Right lobe of liver (tissue), 6 donors: Measurements from ENCODE around the gene LRFN2. TPM values are rescaled to one million over a fixed set of nuclear protein-coding genes. Genes with fewer than 3 reads are reported as not detected.

Source experiments
- ATAC-seq, 4 donors: fragments of 200-7000 bp; cut with Tn5 transposase; one replicate each; pipeline ENCODE4 v1.9.1; 2020; ENCODE audit warnings: mild to moderate bottlenecking in 4 of 4, moderate library complexity in 4 of 4
- DNase-seq, 3 donors: peaks; one replicate each; pipeline ENCODE4 v3.0.0-alpha.2; 2020
- H3K27ac ChIP-seq, 3 donors: fragments of 200-600 bp; one replicate each; pipeline ENCODE4 v1.8.0; 2022
- H3K27me3 ChIP-seq, 2 donors: fragments of 200-600 bp; one replicate each; pipeline ENCODE4 v1.8.0; 2022
- H3K36me3 ChIP-seq, 4 donors: fragments of 200-600 bp; sonication (generic) in 1 of 4; one replicate each; pipeline versions ENCODE4 v1.5.1 to v1.8.0; 2017 to 2022; ENCODE audit warnings: control low read depth in 1 of 4
- H3K4me1 ChIP-seq, 4 donors: fragments of 200-600 bp; sonication (generic) in 1 of 4; one replicate each; pipeline versions ENCODE4 v1.5.1 to v1.8.0; 2017 to 2022; ENCODE audit warnings: control low read depth in 1 of 4
- H3K4me3 ChIP-seq, 3 donors: fragments of 200-600 bp; one replicate each; pipeline ENCODE4 v1.8.0; 2022
- H3K9me3 ChIP-seq, 4 donors: fragments of 200-600 bp; sonication (generic) in 1 of 4; one replicate each; pipeline versions ENCODE4 v1.5.1 to v1.8.0; 2017 to 2022; ENCODE audit warnings: control low read depth in 1 of 4
- POLR2A ChIP-seq: fragments of 450-650 bp; IDR thresholded peaks from one replicate; pipeline ENCODE4 v1.6.1; 2017; ENCODE audit warnings: antibody characterized with exemption, mild to moderate bottlenecking
- WGBS: methylation state at CpG from one replicate; pipeline ENCODE4 v1.1.6; 2018; ENCODE audit warnings: low coverage, low lambda C conversion rate; ENCODE audit not compliant: insufficient coverage; ENCODE audit errors: missing lambda C conversion rate; 5-methylcytosine and 5-hydroxymethylcytosine counted together
- intact Hi-C, 2 donors: fragments of 100-400 bp; cut with DNase I; formaldehyde crosslinking; loops; one replicate each; pipeline versions ENCODE4 v1.11.2 to v1.14.1; 2022
- total RNA-seq, 6 experiments: library from RNA; depleted of rRNA in 2 of 6; stranded (reverse); fragments of >200 nt in 2 of 6; fragmentation: NEBNext Ultra II Directional in 3 of 6; extraction: Animal tissue kit (Norgen Biotek cat#: 25700) in 3 of 6; gene quantifications; one replicate each; pipeline versions ENCODE4 v1.1.0 to v1.2.4, GENCODE V29; 2016 to 2023
- TF ChIP-seq, protein P1 (sequence below), 4 donors: fragments of 200-600 bp in 3 of 4; fragments of 450-650 bp in 1 of 4; IDR thresholded peaks; one replicate each; pipeline versions ENCODE4 v1.5.1 to v1.8.0; 2016 to 2022; ENCODE audit warnings: antibody characterized with exemption in 4 of 4, mild to moderate bottlenecking in 2 of 4
- donor health status: DM: no; HTN: yes; CAD: no.
- donor health status: DM: no; HTN: no; CAD: no.
- donor health status: DM: no; HTN: no; CAD: no.
- donor health status: DM: no; HTN: yes; CAD: no.
- donor health status: DM: no; HTN: yes; CAD: no.

LRFN2 gene
- total RNA-seq, 6 experiments from 2014 or later, result 0.19 TPM; not detected in 5

DNA sequence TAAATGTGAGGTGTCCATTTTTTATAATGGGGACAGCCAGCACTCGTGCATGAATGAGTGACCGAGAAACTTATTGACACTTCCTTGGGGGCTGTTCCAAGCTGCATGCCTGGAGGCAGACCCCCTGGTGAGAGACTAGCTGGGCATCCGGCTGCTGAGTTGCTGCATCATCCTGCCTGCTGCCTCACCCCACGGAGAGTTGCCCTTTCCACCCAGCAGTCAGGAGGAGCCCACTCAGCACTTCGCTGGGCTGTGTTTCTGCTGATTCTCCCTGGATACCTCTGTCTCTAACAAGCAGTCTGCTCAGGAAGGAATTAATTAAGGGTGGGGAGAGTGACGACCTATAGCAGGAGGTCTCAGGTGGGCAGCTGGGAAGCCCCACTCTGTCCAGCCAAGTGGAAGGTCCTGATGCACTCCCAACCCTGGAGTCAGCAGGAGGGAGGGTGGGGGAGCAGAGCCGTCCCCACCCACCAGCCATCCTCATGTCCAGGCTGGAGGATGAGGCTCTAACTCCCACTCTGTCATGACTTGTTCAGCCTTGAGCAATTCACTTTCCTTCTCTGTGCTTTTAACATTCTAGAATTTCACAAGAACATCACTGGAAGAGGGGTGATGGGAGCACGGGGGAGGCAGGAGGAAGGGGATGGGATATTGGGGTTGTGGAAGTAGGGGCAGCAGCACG is 177.3 kb downstream of the LRFN2 start:
- Histone ChIP-seq H3K4me1 (no peaks in the 10 kb centered on the region), H3K4me3 (no peak overlapping the region), H3K27me3 (no peaks in the 10 kb centered on the region), H3K9me3 (no peaks in the 10 kb centered on the region), H3K36me3 (no peaks in the 10 kb centered on the region), H3K27ac (no peak overlapping the region)
- TF ChIP-seq, protein P1, sequence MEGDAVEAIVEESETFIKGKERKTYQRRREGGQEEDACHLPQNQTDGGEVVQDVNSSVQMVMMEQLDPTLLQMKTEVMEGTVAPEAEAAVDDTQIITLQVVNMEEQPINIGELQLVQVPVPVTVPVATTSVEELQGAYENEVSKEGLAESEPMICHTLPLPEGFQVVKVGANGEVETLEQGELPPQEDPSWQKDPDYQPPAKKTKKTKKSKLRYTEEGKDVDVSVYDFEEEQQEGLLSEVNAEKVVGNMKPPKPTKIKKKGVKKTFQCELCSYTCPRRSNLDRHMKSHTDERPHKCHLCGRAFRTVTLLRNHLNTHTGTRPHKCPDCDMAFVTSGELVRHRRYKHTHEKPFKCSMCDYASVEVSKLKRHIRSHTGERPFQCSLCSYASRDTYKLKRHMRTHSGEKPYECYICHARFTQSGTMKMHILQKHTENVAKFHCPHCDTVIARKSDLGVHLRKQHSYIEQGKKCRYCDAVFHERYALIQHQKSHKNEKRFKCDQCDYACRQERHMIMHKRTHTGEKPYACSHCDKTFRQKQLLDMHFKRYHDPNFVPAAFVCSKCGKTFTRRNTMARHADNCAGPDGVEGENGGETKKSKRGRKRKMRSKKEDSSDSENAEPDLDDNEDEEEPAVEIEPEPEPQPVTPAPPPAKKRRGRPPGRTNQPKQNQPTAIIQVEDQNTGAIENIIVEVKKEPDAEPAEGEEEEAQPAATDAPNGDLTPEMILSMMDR (IDR thresholded peaks at IDR 0.05), result no peak
- no peak for TF ChIP-seq POLR2A
- ATAC-seq, result no peak
- WGBS, result 56% methylated on average over 6 of the region's 9 CpGs
- no peak for DNase-seq
- intact Hi-C loops, result no loop called here

DNA sequence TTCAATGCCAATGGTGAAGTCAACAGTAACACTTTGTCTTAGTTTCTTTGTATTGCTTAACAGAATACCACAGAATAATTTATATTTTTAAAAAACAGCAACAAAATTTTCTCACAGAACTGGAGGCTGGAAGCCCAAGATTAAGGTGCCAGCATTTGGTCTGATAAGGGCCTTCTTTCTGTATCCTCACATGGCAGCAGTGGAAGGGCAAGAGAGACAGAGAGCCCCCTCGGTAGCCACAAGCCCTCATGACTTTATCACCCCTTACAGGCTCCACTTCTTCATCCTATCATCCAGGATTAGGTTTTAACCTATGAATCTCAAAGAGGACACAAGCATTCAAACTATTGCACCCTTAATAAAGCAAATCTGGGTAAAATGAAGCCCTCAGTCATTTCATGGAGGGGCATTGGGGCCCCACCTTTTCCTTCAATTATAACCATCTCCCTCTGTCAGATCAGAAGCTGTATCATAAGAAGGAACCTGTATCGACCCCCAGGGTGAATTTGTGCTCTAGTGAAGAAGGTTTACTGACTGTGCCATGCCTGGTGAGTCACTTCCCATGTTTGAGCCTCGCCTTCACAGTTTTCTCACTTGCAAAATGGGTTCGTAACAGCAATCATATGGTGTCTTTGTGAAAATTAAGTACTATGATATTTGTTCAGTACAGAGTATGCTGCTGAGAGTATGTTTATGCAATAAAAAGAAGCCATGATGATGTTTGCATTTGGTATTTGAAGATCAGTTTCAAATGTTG is 178.2 kb downstream of the LRFN2 start:
- ATAC-seq (no peak), DNase-seq (no peak)
- 66% methylated on average over 4 of the region's 4 CpGs for WGBS
- no peaks in the 10 kb centered on the region for H3K9me3 ChIP-seq
- no peaks in the 10 kb centered on the region for H3K4me1 ChIP-seq
- H3K4me3 ChIP-seq, result no peak overlapping the region
- TF ChIP-seq, protein P1 (IDR thresholded peaks at IDR 0.05), result no peak
- no peak for TF ChIP-seq POLR2A
- H3K36me3 ChIP-seq, result no peaks in the 10 kb centered on the region
- no peaks in the 10 kb centered on the region for H3K27me3 ChIP-seq
- intact Hi-C loops, result no loop called here
- no peak overlapping the region for H3K27ac ChIP-seq

DNA sequence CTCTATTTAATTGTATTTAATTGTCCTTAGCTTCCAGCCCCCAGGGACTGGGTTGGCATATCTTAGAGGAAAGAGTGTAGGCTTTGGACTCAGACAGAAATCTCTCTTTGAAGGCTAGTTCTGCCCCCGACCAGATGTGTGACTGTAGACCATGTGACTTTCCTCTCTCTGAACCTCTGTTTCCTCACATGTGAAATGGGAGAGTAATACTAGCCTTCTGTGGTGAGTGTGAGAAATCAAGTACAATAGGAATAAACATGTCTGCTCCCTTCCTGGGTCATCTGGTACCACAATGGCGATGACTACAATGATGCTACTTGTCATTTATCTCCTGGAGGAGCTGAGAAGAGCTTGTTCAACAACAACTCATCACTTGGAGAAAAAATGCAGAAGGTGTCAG is 179.9 kb downstream of the LRFN2 start:
- H3K4me1 ChIP-seq, result no peaks in the 10 kb centered on the region
- H3K36me3 ChIP-seq, result no peaks in the 10 kb centered on the region
- ATAC-seq (no peak), DNase-seq (no peak)
- intact Hi-C loops, result no loop called here
- no peak overlapping the region for H3K27ac ChIP-seq
- no peak overlapping the region for H3K4me3 ChIP-seq
- no peaks in the 10 kb centered on the region for H3K27me3 ChIP-seq
- TF ChIP-seq POLR2A, result no peak
- TF ChIP-seq, protein P1 (IDR thresholded peaks at IDR 0.05), result no peak
- H3K9me3 ChIP-seq, result no peaks in the 10 kb centered on the region
- WGBS, result 35% methylated on average over 2 of the region's 2 CpGs

DNA sequence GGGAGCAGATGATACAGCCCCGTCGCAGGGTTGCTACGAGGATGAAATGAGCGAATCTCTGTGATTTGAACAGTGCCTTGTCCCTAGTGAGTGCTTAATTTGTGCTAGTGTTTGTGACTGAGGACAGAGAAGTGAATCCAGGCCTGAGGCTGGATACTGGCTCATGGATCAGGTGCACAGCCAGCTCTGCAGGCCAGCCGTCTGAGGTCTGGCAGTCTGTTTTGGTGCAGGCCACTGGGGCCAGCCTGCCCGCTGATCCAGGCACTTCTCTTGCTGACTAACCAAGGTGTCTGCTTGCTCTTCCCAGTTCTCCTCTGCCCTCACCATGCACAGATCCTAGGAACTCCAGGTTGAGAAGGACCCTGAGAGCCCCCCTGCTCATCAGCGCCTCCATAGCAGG is 181.0 kb downstream of the LRFN2 start:
- DNase-seq, result no peak
- H3K4me1 ChIP-seq, result no peaks in the 10 kb centered on the region
- 90% methylated on average over 3 of the region's 7 CpGs for WGBS
- H3K36me3 ChIP-seq, result no peaks in the 10 kb centered on the region
- no peak overlapping the region for H3K4me3 ChIP-seq
- no peaks in the 10 kb centered on the region for H3K9me3 ChIP-seq
- intact Hi-C loops, result no loop called here
- ATAC-seq, result no peak
- H3K27me3 ChIP-seq, result no peaks in the 10 kb centered on the region
- H3K27ac ChIP-seq, result no peak overlapping the region
- TF ChIP-seq POLR2A, result no peak
- TF ChIP-seq, protein P1 (IDR thresholded peaks at IDR 0.05), result no peak
